ENCODE measurements around the gene GIGYF2.
"Not testable (repeated sequence)": the region's sequence is repeated elsewhere in the genome, so short reads cannot be mapped to it uniquely, and the experiment has no call there.

Gene GIGYF2

DNA sequence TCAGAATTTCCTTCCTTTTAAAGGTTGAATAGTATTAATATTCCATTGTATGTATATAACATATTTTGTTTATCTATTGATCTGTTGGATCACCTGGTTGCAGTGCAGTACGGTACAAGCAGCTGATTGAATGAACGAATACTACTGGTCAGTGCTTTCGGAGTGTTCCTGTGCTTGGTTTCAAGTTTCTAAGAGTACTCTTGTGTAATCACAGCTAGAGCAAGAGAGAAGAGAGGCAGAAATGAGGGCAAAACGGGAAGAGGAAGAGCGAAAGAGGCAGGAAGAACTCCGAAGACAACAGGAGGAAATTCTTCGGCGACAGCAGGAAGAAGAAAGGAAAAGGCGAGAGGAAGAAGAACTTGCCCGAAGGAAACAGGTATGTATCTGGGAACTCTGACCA lies 119.5 kb downstream of the GIGYF2 start:
- no peak for DNase-seq (ENCODE audit: low read depth)

DNA sequence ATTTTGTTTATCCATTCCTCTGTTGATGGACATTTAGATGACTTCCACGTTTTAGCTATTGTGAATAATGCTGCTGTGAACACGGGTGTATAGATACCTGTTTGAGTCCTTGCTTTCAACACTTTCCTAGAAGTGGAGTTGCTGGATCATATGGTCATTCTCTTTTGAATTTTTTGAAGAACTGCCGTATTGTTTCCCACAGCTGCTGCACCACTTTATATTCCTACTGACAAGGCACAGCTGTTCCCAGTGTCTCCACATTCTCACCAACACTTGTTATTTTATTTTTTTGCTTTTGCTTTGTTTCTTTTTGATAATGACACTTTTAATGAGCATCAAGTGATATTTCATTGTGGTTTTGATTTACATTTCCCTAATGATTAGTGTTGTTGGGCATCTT lies 120.6 kb downstream of the GIGYF2 start:
- DNase-seq (ENCODE audit: low read depth): no peak

DNA sequence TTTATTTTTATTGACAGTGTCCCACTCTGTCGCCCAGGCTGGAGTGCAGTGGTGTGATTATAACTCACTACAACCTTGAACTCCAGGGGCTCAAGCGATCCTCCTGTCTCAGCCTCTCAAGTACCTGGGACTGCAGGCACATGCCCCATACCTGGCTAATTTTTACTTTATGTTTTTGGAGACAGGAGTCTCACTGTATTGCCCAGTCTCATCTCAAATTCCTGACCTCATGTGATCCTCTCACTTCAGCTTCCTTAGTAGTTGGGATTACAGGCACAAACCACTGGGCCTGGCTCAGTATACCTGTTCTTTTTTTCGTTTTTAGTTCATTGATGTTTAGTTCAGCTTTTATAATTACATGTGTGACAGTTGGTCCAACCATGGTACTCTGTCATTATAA lies 132.9 kb downstream of the GIGYF2 start:
- no peak for DNase-seq (ENCODE audit: low read depth)

DNA sequence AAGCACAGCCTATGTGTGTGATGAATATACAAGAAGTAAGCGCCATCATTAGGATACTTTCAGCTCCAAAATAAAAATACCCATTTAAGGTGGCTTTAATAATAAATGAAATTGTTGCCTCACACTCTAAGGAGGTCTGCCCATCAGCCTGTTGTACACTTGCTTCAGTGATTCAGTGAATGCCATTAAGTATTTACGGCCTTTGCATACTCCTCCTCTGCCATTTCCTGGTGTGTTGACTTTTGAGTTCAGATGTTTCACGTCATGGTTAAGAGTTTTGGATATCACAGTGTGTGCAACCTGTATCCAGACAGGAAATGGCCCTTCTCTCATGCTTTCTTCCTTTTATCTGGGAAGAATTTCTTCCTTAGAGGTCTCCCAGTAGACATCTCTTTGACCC lies 134.4 kb downstream of the GIGYF2 start:
- no peak for DNase-seq (ENCODE audit: low read depth)

DNA sequence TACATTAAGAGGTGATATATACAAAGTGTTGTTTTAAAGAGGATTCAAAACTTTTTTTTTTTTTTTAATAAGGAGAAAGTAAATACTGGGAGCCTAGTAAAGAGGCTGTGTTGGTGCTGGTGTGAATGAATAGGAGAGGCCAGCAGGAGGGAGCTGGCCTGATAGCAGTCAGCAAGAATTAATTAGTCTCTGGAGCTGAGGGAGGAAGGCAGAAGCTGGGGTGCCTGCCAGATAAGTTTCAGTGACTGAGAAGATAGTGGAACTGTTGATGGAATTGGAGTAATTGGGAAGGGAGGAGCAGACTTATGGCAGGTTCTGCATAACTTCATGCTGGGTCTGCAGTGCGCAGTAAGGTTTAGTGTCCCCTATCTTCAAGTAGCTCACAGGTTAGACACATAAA lies 136.7 kb downstream of the GIGYF2 start:
- no peak for DNase-seq (ENCODE audit: low read depth)

DNA sequence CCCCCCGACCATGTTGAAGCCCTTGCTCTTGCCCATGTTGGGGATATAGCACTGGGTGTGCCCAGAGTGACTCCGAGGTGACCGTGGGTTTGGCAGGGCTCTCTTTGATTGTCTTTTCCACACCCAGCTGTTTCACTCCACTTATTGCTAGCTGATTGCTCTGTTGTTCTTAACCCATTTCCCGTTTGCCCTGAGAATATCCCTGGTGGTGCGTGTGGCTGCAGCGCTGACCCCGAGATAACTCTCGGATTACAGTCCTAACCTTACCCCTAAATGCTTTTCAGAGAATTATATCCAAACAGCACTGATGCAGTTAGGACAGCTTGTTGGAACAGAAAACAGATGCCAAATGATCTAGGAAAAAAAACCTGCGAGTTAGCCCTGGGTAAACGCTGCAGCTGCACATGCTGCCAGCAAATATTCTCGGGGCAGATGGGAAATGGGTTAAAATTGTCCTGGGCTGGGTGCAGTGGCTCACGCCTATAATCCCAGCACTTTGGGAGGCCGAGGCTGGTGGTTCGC lies 138.6 kb downstream of the GIGYF2 start:
- DNase-seq (ENCODE audit: low read depth): no peak

DNA sequence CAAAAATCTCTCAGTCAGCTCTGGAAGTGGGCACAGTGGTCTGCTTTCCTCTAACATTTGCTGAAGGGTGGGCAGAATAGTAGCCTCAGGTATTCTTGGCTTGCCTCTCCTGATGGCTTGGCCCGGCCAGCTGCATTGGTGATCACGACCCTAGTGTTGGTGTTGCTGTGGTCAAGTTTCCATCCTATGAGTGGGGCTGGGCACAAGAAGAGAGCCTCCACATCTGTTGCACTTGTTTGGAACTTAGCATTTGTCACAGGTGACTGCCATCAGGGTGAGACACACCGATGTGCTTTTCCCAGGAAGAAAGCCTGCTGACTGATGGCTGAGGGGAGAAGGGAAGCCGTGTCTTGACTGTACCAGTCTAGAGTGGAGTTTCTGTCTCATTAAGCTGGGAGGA lies 139.8 kb downstream of the GIGYF2 start:
- no peak for DNase-seq (ENCODE audit: low read depth)

DNA sequence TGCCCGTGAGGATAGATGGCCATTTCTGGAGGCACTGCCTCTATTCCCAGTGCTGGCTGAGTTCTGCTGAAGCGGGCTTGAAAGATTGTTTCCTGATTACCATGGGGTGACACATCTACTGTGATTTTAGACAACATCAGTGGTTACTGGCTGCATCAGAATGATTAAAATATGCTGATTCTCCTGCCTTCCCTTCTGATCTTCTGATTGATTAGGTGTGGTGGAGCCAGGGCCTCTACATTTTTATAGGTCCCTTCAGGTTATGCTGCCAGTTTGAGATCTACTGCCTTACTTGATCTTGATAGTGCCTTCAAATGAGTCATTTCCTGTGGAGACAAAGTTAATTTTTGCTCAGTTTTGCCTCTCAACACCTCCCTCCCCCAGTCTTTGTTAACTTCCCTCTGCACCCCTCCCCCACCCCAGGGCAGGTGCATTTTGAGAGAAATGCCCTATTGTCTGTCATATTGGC lies 141.3 kb downstream of the GIGYF2 start:
- DNase-seq (ENCODE audit: low read depth): peak; percentile 56

DNA sequence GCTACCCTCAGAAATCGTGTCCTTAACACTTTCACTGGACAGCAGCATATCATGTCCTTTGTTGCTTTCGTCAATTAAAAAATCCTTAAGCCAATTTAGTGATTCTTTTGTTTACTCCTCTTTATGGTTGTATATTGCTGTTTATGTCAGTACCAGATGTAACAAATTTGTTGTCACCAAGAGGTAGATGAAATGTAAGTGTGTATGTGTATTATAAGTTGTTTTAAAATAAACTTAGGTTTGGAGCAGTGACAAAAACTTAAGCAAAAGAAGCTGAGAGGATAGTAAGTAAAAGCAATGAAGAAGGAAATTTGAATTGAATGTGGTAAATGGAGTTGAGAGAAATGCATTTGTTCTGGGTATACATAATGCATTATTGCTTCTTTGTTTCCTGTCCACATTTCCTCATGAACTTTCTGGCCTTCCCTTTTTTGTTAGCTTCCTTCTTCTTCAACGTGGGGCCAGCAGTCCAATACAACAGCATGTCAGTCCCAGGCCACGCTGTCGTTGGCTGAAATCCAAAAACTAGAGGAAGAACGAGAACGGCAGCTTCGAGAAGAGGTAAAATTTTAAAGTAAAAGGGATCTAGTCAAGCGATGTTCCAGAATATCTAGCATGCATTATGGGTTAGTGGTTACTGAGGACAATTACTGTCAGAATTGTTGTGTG lies 142.4 kb downstream of the GIGYF2 start:
- no peak for DNase-seq (ENCODE audit: low read depth)

DNA sequence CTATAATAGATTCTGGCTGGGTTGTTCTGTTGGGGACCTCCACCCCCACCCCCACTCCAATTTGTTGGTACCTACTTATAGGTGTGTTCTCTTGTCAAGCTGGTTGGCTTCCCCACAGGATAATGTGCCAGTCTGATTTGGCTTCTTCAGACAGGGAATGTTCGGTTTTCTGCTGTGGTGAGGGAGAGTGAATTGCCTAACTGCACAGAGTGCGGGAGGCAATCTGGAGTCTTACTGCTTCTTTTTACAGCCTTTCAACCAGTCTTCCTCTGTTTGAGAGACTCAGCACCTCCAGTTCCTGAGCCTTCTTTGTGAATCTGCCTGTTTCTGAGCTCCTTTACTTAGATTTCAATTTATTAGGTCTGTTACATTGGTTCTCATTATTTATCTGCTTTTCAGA lies 145.6 kb downstream of the GIGYF2 start:
- no peak for DNase-seq (ENCODE audit: low read depth)

DNA sequence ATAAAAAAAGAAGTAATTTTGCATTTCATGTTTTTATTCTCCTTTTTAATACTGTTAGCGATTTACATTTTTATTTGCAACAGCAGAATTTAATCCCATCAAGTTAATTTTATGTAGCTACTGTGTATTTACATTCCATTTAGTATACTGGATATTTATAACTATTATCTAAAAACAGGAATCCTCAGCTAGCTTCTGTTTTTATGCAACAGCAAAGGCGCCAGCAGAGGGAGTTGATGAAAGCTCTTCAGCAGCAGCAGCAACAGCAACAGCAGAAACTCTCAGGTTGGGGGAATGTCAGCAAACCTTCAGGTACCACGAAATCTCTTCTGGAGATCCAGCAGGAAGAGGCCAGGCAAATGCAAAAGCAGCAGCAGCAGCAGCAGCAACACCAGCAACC lies 146.7 kb downstream of the GIGYF2 start:
- DNase-seq (ENCODE audit: low read depth): no peak

DNA sequence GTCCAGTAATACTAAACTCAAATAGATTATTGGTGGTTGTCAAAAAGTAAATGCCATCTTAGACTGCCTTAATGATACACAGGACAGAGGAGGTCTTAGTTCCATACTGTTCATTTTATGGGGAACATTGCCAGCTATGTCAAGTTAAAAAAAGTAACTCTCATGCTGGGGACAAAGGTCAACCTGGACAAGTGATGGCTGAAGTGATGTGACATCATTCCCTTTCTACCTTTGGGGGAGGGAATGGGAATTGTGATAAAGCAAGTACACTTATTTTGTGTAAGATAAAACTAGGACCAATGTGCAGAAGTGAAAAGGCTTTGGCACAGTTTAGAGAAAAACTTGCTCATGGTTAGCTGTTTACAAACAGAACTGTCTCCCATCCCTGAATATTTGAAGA lies 148.9 kb downstream of the GIGYF2 start:
- no peak for DNase-seq (ENCODE audit: low read depth)

DNA sequence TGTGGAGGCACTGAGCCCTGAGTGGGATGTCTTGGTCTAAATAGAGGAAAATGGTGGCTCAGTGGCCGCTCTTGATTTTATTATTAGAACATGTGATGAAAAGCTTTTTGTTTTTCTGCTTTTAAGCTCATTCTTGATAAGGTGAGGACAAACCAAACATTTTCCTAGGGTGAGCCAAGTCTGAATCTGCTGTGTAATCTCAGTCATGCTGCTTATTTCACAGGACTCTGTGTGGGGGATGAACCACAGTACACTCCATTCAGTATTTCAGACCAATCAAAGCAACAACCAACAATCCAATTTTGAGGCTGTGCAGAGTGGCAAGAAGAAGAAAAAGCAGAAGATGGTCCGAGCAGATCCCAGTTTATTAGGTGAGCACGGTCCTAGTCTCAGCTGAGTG lies 152.9 kb downstream of the GIGYF2 start:
- no peak for DNase-seq (ENCODE audit: low read depth)

DNA sequence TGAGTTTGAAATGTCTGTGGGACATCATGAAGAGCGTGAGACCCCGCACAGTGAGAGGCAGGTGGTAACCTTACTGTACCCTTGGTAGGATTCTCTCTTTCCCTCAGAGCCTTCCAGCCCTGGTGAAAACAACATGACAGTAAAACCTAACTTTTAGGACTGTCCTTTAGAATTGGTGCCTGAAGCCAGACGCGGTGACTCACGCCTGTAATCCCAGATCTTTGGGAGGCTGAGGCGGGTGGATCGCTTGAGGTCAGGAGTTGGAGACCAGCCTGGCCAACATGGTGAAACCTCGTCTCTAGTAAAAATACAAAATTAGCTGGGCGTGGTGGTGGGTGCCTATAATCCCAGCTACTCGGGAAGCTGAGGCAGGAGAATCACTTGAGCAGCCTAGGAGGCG lies 154.9 kb downstream of the GIGYF2 start:
- DNase-seq (ENCODE audit: low read depth): not testable (repeated sequence)

DNA sequence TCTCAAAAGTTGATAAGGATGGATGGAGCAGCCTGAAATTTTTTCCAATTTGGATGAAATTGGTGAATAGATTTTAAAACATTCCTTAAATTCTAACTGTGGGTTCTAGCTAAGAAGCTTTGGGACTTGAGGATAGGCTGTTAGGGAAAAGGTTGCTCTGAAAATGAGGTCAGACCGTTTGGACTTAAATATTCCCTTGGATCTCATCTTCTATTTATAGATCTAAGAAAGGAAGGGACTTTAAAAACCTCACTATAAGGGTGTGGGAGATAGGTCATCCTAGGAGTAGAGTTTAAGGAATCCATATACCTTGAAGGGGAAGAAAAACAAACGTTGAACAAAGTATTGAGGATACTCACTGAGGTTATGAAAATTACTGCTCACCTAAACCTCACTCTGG lies 155.5 kb downstream of the GIGYF2 start:
- no peak for DNase-seq (ENCODE audit: low read depth)

DNA sequence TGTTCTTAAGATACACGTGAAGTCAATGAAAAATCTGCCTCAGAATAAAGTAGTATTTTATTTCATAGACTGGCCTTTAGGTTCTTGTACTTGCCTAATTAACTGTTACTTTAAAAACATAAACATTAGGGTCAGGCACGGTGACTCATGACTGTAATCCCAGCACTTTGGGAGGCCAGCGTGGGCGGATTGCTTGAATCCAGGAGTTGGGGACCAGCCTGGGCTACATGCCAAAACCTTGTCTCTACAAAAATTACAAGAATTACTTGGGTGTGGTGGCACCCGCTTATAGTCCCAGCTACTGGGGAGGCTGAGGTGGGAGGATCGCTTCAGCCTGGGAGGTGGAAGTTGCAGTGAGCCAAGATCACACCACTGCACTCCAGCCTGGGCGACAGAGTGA lies 157.0 kb downstream of the GIGYF2 start:
- DNase-seq (ENCODE audit: low read depth): peak; percentile 88

DNA sequence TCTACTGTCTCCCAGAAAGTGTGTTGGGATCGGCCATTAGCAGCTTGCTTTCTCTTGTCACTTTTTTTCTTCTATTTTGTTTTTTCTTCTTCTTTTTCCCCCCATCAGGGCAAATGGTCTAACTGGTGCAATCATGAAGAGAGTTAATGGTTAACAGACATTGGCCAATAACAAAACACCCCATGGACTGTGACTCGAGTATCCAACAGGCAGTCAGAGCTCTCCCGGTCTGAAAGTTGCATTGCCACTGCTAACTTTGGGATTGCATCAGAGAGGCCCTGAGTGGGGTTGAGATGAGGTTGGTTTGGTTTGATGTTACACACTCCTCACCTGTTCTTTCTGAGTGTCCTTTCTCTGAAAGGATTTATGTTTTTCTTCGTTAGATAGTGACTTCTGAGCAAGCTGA lies 160.0 kb downstream of the GIGYF2 start:
- DNase-seq (ENCODE audit: low read depth): no peak

DNA sequence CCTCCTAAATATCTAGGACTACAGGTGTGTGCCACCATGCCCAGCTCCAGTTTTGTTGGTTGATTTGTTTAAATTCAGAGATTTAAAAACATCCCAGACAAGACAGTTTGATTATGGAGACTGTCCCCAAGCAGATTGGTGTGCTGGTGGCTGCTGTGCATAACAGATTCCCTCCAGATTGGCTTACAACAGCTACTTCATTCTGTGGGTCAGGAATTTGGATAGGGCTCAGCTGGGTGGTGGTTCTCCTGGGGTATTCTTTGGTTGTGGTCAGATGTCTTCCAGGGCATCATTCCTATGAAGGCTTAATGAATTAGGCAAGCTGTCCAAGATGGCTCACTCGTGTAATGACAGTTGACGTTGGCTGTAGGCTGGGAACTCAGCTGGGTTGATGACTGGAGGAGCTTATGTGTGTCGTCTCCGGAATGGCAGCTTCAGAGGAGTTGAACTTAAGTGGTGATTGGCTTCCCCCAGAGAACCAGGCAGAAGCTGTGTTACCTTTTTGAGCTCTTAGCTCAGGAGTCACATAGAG lies 162.3 kb downstream of the GIGYF2 start:
- no peak for DNase-seq (ENCODE audit: low read depth)

DNA sequence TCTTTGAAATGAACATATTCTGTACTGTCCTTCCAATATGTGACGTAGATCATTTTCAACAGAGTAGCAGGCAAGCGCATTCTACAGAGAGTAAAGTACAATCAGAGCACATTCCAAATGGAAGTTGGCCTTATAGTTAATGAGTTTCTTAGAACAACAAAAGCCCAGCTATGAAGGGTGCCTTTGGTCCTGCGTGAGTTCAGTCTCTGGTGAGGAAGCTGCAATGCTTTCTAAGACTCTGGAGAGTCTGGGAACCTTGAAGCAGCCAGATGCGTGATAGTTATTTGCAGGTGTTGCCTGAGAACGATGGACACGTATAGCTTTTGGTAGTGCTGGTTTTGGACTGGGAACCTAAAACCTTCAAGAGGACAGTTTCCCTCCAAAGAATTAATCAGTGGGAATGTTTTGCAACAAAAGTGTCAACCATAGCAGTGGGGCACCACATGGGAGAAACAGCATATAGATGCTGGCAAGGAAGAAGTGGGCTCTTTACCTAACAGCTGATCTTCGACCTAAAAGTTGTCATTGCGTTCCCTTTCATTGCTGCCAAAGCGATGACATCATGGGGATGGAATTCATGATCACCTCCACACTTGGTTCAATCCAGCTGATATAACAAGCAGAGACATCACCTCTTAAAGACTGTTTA lies 163.6 kb downstream of the GIGYF2 start:
- peak; percentile 29 for DNase-seq (ENCODE audit: low read depth)

DNA sequence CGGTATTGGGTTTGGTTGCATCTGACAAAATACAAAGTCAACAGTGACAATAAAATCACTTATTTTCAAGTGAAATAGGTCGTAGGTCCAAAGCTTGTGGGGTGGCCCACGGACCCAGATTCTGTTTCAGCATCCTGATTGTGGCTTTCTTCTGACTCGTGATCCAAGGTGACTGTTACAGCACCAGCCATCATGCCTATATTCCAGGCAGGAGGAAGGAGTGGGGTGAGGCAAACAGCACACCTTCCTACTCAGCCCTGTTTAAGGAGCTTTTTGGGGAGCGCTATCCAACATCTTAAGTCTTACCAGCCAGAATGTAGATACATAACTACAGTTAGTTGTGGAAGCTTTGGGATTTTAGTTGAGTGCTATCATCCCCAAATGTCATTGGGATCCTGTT lies 164.2 kb downstream of the GIGYF2 start:
- DNase-seq (ENCODE audit: low read depth): no peak

DNA sequence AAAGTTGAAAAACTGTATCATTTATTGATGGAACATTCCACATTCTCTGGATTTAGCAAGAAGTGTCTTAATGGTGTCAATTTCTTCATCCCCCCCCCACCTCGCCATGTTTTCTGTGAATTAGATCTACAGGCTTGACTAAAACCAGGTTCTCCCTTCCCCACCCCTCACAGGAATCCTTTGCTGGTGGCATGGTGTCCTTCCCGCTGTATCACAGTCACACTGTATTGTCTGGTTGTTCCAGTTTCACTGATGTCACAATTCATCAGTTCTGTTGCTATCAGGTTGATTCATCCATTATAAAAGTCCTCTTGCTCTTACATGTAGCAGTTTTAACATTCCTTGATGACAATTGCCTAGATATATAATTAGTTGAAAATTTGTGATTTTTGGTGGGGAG lies 166.9 kb downstream of the GIGYF2 start:
- no peak for DNase-seq (ENCODE audit: low read depth)

DNA sequence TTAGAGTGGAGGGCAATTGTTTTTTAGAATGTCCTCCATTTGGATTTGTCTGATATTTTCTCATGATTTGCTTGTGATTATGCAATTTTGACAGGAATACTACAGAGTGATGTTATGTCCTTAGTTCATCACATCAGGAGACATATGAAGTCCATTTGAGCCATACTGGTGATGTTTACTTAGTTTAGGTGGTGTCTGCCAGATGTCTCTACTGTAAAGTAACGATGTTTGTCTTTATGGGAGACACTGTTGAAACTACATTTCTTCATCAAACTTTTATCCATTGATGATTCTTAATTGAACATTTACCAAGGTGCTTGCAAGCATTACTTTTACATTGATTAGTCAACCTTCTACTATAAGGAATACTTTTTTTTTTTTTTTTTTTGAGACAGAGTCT lies 168.0 kb downstream of the GIGYF2 start:
- no peak for DNase-seq (ENCODE audit: low read depth)

DNA sequence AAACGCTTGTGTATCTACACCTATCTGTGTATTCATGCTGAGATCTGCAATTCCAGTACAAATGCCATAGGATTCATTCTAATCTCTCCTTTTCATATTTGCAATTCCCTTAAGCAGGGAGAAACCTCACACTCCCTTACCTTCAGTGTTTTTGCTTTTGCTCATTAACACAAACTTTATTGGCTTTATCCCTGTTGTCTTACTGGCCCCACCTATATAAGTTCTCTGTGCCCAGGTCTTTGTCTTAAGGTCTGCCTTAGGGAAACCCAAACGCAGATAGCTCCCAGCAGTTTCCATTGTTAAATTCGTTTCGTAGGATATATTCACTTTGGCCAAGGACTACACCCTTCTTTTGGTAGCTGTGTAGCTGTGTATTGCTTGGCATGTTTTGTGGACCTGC lies 169.0 kb downstream of the GIGYF2 start:
- DNase-seq (ENCODE audit: low read depth): no peak
